Activated naive CD4-positive, alpha-beta T cell treated with anti-CD3 and anti-CD28 coated beads, Interleukin-2, amount 50 U/mL, for 16 hours (primary cell): Measurements from ENCODE around the gene GPT2.
A peak's percentile ranks its signal among the peaks of the same experiment; 100 is the strongest.
"Not testable (repeated sequence)": the region's sequence is repeated elsewhere in the genome, so short reads cannot be mapped to it uniquely, and the experiment has no call there.

ENCODE experiments used
- DNase-seq: peaks from one replicate; pipeline ENCODE4 v3.0.0-alpha.2; 2020

GPT2 gene

GRCh38 chr16:46923513-46924295, 39.5 kb downstream of the GPT2 start:
- DNase-seq, result no peak

GRCh38 chr16:46924402-46924801, 40.2 kb downstream of the GPT2 start:
- DNase-seq, result no peak

- DNase-seq, result no peak
Measured at GRCh38 chr16:46926470-46927225, 42.5 kb downstream of the GPT2 start.

GRCh38 chr16:46927273-46927672, 43.1 kb downstream of the GPT2 start:
- DNase-seq, result no peak

GRCh38 chr16:46928811-46929210, 44.6 kb downstream of the GPT2 start:
- no peak for DNase-seq

GRCh38 chr16:46929378-46930332, 45.5 kb downstream of the GPT2 start:
- peak; percentile 57 for DNase-seq

- no peak for DNase-seq
Measured at GRCh38 chr16:46930861-46931260, 46.7 kb downstream of the GPT2 start.

GRCh38 chr16:46932802-46933201, 48.6 kb downstream of the GPT2 start:
- DNase-seq, result no peak

- DNase-seq, result no peak
Measured at GRCh38 chr16:46937536-46937935, 53.4 kb downstream of the GPT2 start.

GRCh38 chr16:46944713-46945112, 60.6 kb downstream of the GPT2 start:
- not testable (repeated sequence) for DNase-seq

- peak; percentile 25 for DNase-seq
Measured at GRCh38 chr16:46947900-46948547, 63.9 kb downstream of the GPT2 start.

- DNase-seq, result no peak
Measured at GRCh38 chr16:46948548-46949166, 64.5 kb downstream of the GPT2 start.

GRCh38 chr16:46949241-46949892, 65.2 kb downstream of the GPT2 start:
- no peak for DNase-seq

- DNase-seq, result no peak
Measured at GRCh38 chr16:46950009-46950408, 65.8 kb downstream of the GPT2 start.

GRCh38 chr16:46954562-46954961, 70.4 kb downstream of the GPT2 start:
- DNase-seq, result no peak

- DNase-seq, result no peak
Measured at GRCh38 chr16:46961373-46962353, 77.5 kb downstream of the GPT2 start.

GRCh38 chr16:46962629-46963028, 78.5 kb downstream of the GPT2 start:
- DNase-seq, result no peak

GRCh38 chr16:46968063-46968435, 83.9 kb downstream of the GPT2 start:
- no peak for DNase-seq

- DNase-seq, result no peak
Measured at GRCh38 chr16:46970089-46970488, 85.9 kb downstream of the GPT2 start.

- DNase-seq, result no peak
Measured at GRCh38 chr16:46971271-46971670, 87.1 kb downstream of the GPT2 start.
